Lower leg skin (tissue), 4 donors: Measurements from ENCODE around the gene MCM6. TPM values are rescaled to one million over a fixed set of nuclear protein-coding genes. Genes with fewer than 3 reads are reported as not detected.

Experiments used
- DNase-seq, 2 donors: peaks; one replicate each; pipeline ENCODE4 v3.0.0-alpha.2; 2019; ENCODE audit warnings: low spot score in 2 of 2
- H3K4me3 ChIP-seq: fragments of 200-600 bp; sonication (generic); 2 replicates; pipeline ENCODE4 v1.5.1; 2017; ENCODE audit warnings: mild to moderate bottlenecking, low read depth; ENCODE audit not compliant: poor library complexity, severe bottlenecking
- POLR2A ChIP-seq, 2 donors: fragments of 450-650 bp; IDR thresholded peaks; one replicate each; pipeline ENCODE4 v1.6.1; 2016 to 2017; ENCODE audit warnings: antibody characterized with exemption in 2 of 2, mild to moderate bottlenecking in 1 of 2, moderate library complexity in 1 of 2
- WGBS, 2 donors: methylation state at CpG; one replicate each; pipeline ENCODE4 v1.1.5; 2018; 5-methylcytosine and 5-hydroxymethylcytosine counted together
- intact Hi-C: fragments of 100-400 bp; cut with DNase I; formaldehyde crosslinking; loops from one replicate; pipeline ENCODE4 v1.15.0; 2023; ENCODE audit warnings: low total_unique reads
- total RNA-seq, 4 donors: library from RNA; depleted of rRNA; stranded (reverse); fragments of >200 nt; gene quantifications; one replicate each; pipeline ENCODE4 v1.1.0, GENCODE V29; 2016
- TF ChIP-seq, protein P1 (sequence below), 3 donors: fragments of 450-650 bp; IDR thresholded peaks; one replicate each; pipeline ENCODE4 v1.5.1; 2016; ENCODE audit warnings: antibody characterized with exemption in 3 of 3, mild to moderate bottlenecking in 3 of 3, moderate library complexity in 2 of 3

The MCM6 gene
- total RNA-seq, 4 donors from 2014 or later: 4.5 to 8.5 (median 6.0) TPM

DNA sequence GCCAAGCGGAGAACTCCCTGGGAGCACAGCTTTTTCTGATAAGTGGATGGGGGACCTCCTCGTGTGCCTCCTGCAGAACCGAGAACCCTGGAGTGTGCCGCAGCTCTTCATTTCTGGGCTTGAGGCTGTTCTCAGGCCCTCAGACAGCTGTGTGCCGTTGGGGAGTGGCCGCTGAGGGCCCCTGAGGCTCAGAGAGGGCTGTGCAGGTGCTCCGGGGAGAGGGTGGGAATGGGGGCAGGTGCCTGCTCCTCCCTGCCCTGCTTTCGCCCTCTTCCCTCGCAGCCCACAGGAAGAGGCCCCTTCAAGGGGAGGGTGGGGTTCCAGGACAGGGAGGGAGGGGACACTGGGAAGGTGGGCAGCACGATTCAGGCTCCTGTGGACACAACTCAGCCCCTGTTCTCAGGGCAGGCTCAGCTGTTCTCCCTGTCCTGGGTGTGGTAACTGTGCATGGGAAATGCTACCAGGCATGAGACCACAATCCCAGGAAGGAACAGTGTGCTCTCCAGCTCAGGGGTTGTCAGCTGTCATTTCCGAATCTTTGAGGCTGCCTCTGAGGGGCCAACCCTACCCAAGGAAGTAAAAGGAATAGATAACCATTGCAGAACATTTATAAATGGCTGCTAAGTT lies 50.6 kb downstream of the MCM6 start:
- intact Hi-C loops: no loop called here
- H3K4me3 ChIP-seq: no peak overlapping the region
- TF ChIP-seq, protein P1, sequence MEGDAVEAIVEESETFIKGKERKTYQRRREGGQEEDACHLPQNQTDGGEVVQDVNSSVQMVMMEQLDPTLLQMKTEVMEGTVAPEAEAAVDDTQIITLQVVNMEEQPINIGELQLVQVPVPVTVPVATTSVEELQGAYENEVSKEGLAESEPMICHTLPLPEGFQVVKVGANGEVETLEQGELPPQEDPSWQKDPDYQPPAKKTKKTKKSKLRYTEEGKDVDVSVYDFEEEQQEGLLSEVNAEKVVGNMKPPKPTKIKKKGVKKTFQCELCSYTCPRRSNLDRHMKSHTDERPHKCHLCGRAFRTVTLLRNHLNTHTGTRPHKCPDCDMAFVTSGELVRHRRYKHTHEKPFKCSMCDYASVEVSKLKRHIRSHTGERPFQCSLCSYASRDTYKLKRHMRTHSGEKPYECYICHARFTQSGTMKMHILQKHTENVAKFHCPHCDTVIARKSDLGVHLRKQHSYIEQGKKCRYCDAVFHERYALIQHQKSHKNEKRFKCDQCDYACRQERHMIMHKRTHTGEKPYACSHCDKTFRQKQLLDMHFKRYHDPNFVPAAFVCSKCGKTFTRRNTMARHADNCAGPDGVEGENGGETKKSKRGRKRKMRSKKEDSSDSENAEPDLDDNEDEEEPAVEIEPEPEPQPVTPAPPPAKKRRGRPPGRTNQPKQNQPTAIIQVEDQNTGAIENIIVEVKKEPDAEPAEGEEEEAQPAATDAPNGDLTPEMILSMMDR (IDR thresholded peaks at IDR 0.05): no peak
- no peak for TF ChIP-seq POLR2A (IDR thresholded peaks at IDR 0.05)
- no peak for DNase-seq
- WGBS, 2 donors: 23 to 24% methylated on average over 9 to 11 of the region's 11 CpGs

DNA sequence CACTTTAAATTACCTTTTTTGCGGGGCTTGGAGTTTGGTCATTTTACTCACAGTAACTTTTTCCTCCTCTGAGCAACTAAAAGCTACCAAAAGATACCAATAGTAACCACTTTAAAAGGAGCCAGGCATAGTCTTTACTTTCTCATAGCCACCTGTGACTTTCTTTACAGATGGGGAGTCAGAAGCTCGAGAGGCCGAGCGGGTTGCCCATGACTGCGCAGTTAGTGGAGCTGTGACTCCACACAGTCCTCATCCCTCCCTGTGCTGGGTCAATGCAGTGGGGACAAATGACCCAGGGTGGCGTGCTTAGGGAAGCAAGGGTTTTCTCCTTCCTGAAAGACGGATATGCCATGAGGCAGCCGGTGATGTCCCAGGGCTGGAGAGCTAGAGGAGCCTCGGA lies 51.1 kb downstream of the MCM6 start:
- DNase-seq: no peak
- no peak overlapping the region for H3K4me3 ChIP-seq
- no peak for TF ChIP-seq POLR2A (IDR thresholded peaks at IDR 0.05)
- TF ChIP-seq, protein P1 (IDR thresholded peaks at IDR 0.05): no peak
- intact Hi-C loops: no loop called here
- 76 to 78% methylated on average over 8 to 9 of the region's 9 CpGs for WGBS, 2 donors

DNA sequence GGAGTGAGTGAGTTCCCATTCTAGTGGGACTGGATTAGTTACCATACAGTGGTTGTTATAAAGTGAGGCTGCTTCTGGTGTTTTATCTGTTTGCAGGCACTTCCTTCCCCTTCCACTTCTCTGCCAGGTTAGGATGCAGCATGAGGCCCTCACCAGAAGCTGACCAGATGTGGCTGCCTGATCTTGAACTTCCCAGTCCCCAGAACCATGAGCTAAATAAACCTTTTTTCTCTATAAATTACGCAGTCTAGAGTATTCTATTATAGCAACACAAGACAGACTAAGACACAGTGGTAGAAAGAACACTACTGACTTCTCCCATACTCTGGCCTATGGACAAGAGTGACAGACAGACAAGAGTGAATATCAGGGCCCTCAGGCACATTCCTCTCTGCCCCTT lies 53.4 kb downstream of the MCM6 start:
- H3K4me3 ChIP-seq: no peak overlapping the region
- 78 to 91% methylated on average over 1 of the region's 1 CpG for WGBS, 2 donors
- intact Hi-C loops: no loop called here
- TF ChIP-seq POLR2A (IDR thresholded peaks at IDR 0.05): no peak
- DNase-seq: no peak

DNA sequence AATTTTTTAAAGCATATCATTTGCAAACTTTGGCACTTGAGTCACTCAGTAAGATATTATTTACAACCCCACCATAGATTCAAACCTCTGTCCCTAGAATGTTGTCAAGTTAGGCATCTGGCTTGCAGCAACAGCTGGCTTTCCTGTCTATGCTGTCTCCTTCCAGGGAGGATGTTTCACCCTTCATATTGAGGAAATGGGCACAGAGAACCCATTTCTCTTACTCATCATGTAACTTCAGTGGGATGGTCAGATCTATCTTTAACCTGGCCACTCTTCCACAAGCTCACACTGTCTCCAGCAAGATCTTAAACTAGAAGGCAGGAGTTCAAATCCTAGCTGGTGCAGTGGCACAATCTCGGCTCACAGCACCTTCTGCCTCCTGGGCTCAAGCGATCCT lies 55.1 kb downstream of the MCM6 start:
- 93 to 96% methylated on average over 2 of the region's 2 CpGs for WGBS, 2 donors
- DNase-seq: no peak
- intact Hi-C loops: no loop called here
- H3K4me3 ChIP-seq: no peak overlapping the region
- TF ChIP-seq POLR2A (IDR thresholded peaks at IDR 0.05): no peak
- TF ChIP-seq, protein P1 (IDR thresholded peaks at IDR 0.05): no peak

DNA sequence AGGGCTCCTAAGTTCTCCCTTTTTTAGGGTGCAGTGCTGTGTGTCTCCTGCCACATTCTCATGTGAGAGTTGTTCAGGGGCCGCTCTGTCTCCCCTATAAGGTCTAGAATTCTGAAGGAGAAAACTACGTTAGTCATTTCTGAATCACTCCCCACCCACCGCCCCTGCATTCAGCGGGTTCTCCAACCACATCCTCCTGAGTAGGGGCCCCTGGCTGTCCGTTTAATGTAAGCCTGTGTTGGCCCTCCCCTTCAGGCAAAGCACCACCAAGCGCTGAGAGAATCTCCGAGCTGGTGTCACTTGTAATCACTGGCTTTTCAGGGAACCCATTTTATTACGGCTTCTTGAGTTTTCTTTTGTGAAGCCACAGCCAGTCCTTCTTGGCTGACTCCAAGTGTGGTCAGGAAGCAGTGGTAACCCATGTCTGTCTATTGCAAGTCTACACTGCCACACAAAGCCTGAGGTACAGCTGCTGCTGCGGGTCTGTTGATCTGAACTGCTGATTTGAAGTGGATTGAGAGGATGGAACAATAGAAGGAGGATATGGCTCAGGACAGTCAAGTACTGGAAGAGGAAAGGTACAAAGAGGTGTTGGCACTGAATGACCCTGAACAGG lies 56.1 kb downstream of the MCM6 start:
- DNase-seq: no peak
- no peak overlapping the region for H3K4me3 ChIP-seq
- TF ChIP-seq, protein P1 (IDR thresholded peaks at IDR 0.05): no peak
- 59 to 62% methylated on average over 9 of the region's 9 CpGs for WGBS, 2 donors
- intact Hi-C loops: no loop called here

DNA sequence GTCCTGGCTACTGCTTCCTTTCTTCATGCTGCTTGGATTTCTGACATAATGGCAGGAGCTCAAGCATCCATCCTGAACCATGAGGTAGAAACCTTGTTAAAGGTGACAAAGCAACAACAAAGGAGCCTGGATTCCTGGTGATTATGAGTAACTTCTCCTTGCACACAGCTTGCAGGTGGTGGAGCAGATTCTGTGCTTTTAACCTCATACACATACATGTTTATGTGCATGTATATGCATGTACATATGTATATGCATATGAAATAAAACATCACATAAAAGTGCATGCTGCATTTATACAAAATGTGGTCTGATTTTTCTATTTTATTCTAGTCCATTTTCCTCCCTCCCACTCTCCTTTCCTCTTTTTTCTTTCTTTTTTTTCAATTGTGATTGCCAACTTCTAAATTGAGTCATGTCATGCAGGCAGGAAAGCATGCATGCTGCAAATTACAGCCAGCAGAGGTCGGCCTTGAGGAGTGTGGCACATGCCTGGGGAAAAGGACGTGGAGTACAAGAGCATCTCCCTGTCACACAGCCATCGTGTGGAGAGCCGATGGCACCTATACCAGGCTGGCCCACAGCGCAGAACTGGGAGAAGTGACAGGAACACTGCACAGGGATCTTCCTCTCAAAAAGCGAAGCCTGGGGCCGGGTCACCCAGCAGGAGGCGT lies 57.2 kb downstream of the MCM6 start:
- 73 to 74% methylated on average over 8 of the region's 8 CpGs for WGBS, 2 donors
- no peak for DNase-seq
- H3K4me3 ChIP-seq: no peak overlapping the region
- intact Hi-C loops: no loop called here
- TF ChIP-seq, protein P1 (IDR thresholded peaks at IDR 0.05): no peak
- no peak for TF ChIP-seq POLR2A (IDR thresholded peaks at IDR 0.05)
